ENCODE measurements around the gene CHRNG. TPM values are rescaled to one million over a fixed set of nuclear protein-coding genes. Genes with fewer than 3 reads are reported as not detected.

CHRNG gene
- polyA plus RNA-seq, 4 donors = 0.73 to 2.2 (median 1.5) TPM

DNA sequence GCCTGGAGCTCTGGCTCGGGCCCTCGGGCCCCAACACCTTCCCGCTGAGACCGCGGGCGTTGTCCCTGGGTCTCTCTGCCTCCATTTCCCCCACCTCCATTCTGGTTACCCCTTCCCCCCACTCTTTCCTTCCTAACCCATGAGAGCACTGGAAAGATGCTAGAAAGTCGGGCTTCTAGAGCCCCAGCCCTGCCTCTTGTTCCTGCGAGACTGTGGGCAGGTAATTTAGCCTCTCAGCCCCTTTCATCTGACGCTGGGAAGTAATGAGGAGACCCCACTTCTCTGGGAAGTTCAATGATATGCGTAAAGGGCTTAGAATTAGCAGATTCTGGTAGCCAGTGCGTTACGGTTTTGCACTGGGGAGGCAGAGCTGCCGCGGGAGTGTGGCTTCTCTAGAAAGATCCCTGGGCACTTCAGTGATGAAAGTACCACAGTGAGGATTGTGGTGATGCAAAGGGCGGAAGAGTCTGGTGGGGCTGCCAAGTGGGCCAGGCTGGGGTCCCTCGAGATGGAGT is 35.6 kb upstream of the CHRNG start:
- no peak for DNase-seq (ENCODE audit: low read depth in 4 of 4, low spot score in 3 of 4)

DNA sequence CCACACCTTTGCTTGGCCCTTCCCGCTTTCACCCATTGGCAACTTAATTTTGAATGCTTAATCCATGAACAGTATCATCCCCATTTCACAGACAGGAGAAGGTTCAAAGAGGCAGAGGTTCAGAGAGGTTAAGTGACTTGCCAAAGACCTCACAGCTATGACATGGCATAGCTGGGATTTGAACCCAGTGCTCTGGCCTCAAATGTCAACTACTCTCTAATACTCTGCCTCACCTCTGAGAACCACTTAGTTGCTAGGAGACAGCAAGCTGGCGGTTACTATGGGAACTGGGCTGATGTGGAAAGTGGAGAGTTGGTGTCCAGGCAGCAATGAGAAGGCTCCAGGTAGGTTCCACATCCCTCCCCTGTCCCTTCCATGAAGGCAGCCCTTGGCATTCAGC is 35.1 kb upstream of the CHRNG start:
- DNase-seq (ENCODE audit: low read depth in 4 of 4, low spot score in 3 of 4) = no peak

DNA sequence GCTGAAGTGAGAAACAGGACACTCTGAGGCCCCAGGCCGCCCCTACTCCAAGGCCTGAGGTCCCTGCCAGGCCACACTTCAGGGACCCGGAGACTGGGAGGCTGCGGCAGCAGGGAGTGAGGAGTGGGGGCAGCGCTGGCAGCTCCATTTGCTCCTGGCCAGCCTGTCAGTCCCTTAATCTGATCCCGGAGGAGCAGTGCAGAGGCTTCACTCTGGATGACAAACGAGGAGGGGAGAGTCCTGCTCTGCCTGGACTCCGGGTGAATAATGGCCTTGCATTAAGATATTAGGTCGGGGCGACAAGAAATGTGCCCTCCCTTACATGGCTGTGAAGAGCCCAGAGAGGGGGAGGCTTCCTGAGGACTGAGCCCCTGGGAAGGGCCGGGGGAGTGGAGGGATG is 33.6 kb upstream of the CHRNG start:
- DNase-seq (ENCODE audit: low read depth in 4 of 4, low spot score in 3 of 4) = peak in 1 of 4 donors; percentile 67

DNA sequence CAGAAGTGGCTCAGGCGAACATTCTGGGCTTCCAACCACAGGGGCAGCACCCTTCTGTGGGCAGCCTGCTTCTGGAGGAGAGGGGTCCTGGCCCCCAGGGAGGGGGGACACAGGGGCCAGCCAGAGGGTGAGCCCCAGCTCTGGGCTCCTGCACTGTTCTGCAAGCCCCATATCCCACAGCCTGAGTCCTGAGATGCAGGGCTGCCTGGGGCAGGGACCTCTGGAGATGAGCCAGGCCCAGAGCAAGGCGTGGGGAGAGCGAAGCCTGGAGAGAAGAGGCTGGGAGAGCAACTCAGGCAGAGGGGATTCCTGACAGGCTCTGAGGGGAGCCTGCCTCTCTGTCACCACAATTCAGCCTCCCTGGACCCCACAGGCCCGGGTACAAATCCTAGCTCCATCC is 32.8 kb upstream of the CHRNG start:
- no peak for DNase-seq (ENCODE audit: low read depth in 4 of 4, low spot score in 3 of 4)

DNA sequence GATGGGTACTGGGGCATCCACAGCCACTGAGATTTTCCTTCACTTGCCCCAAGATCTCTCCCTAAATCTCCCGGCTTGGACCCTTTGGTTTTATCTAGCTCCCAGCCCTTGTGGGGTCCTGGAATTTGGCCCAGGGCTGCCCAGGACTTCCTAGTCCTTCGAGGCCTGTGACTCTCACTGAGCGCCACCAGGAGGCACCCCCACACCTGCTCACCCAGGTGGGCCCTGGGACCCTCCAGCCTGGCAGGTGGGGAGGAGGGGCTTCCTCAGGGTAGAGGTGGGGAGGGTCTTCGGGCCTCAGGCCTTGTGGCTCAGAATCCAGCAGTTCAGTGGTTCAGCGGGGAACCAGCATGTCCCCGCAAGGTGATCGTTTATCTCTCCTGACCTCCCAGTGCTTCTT is 31.2 kb upstream of the CHRNG start:
- no peak for DNase-seq (ENCODE audit: low read depth in 4 of 4, low spot score in 3 of 4)

DNA sequence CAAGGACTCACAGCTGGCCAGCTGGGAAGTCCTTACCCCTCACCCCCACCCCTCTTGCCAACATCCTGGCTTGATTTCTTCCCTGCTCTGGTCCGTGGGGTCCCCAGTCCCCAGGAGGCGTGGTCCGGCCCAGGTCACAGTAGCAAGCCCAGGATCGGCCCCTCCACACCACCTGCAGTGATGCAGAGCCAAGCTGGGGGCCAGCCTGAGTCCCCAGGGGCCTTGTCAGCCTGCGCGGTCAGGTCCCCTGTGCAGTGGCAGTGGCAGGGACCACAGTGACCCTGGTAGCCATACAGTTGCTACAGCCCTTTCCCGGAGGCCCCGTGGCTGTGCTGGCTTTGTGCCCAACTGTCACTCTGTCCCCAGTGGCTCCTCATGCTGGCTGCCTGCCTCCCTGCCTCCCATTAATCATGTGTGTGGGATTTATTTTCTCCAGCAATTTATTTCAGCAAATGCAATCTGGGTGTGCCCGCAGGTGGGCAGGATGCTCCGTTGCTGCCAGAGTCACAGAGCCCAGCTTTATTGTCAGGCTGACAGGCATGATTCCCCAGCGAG is 28.1 kb upstream of the CHRNG start:
- DNase-seq (ENCODE audit: low read depth in 4 of 4, low spot score in 3 of 4) = no peak

DNA sequence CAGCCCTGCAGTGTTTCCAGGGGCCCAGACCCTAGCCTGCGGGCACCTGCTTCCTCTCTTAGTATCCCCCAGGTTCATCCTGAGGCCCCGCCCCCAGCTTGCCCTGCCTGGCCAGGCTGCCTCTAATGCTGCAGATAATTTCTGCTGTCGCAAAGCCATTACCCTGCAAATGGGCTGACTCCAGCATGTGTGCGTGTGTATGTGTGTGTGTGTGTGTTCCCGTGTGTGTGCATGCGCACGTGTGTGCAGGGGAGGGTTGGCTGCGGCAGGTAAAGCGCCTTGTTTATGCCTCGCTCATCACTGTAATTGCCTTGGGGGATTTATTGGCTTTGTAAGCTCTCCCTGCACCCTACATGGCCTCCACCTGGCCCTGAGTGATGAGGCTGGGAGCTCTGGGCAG is 26.9 kb upstream of the CHRNG start:
- DNase-seq (ENCODE audit: low read depth in 4 of 4, low spot score in 3 of 4) = no peak

DNA sequence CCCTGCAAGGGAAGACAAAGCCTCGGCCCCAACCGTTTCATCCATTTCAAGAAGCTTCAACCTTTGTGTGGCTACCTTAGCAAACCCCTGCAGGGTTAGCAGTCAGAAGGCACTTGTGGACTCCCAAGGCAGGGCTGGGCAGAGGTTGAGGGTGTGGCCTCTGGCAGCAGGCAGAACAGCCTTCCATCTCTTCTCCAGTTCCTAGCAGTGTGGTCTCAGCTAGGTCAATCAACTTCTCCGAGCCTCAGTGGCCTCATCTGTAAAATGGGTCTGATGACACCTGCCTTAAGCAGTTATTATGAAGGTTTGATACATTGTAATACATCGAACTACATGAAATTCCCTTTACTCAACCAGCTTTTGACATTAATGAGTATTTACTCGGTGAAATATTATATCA is 26.1 kb upstream of the CHRNG start:
- no peak for DNase-seq (ENCODE audit: low read depth in 4 of 4, low spot score in 3 of 4)

DNA sequence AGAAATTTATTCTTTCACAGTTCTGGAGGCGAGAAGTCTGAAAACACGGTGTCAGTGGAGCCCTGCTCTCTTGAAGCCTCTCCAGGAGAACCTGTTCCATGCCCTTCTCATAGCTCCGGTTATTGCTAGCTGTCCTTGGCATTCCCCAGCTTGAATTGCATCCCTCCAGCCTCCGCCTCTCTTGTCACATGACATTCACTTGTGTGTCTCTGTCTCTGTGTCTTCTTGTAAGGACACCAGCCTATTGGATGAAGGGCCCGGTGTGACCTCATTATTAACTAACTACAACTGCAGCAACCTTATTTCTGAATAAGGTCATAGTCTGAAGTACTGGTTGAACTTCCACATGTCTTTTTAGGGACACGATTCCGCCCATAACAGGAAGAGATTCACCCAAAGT is 23.9 kb upstream of the CHRNG start:
- DNase-seq (ENCODE audit: low read depth in 4 of 4, low spot score in 3 of 4) = no peak

DNA sequence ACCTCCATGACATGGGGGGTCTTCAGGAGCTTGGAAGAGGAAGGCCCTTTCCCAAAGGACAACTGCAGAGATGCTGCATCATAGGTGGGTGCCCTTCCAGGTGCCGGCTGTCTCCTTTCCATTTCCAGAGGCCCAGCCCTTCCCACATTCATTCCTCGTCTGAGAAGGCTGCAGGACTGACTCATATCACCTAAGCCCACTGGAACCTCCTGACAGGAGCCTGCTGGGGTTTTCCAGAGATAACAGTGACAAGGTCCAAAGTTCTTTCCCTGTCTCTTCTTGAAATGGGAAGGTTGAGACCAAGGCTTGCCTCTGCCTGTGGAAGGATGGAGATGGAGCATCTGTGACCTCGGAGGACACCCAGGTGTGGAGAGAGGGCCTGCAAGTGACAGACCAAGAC is 22.9 kb upstream of the CHRNG start:
- no peak for DNase-seq (ENCODE audit: low read depth in 4 of 4, low spot score in 3 of 4)

DNA sequence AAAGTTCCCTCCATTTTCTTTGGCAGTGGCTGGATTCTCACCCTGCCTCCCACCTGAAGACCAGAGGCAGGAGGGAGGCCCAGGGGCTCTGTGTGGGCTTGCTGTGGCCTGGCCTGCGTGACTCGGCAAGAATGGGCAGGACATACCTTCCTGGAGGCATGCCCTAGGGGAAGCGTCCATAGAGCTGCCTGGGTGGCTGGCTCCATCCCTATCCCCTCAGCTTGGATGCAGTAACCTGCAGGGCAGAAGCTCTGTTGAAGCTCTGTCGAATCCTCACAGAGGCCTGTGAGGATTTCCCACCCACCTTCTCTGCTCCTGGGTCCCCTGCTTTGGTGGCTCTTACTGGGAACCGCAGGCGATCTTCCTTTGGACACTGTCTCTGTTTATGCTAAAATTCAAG is 20.6 kb upstream of the CHRNG start:
- no peak for DNase-seq (ENCODE audit: low read depth in 4 of 4, low spot score in 3 of 4)

DNA sequence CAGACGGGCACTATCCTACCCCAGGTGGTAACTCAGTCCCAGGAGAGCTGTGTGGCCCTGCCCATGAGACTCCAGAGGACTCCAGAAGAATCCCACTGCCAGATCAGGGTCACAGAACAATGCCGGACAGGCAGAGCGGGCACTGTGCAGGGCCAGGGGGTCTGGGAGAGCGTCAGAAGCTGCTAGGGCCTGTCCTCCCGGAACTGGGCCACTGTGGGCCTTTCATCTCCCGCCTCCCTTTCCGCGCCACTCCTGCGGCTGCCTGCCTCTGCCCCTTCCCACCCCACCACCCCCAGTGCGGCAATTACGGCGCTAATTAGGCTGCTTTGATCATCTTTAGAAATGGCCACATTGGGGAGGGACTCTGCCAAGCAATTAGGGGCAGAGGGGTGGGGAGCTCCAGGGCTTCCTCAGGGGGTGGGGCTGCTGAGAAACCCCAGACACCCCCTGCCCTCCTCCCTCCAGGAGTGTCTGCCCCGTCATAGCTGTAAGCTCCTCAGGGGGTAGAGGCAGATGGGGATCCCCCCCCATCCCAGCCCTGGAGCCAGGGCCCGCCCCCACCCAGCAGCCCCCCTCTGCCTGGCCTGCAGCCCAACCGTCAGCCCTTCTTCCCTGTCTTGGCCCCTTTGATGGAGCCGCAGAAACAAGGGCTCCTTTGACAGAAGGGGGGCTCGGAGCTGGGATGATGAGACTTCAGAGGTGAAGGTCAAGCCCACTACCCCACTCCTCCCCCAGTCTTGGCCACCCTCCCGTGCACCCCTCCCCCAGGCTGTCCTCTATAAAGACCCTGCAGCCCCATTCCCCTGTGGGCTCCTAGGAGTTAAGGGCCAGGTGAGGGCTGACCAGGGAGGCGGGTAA is 19.7 kb upstream of the CHRNG start, which contains the start of gene PRSS56:
Gene PRSS56 (plus strand): TSS at position 808 of the 858 bp plus-strand sequence. CDS start 211 bp downstream, outside the sequence.
- DNase-seq (ENCODE audit: low read depth in 4 of 4, low spot score in 3 of 4) = no peak

DNA sequence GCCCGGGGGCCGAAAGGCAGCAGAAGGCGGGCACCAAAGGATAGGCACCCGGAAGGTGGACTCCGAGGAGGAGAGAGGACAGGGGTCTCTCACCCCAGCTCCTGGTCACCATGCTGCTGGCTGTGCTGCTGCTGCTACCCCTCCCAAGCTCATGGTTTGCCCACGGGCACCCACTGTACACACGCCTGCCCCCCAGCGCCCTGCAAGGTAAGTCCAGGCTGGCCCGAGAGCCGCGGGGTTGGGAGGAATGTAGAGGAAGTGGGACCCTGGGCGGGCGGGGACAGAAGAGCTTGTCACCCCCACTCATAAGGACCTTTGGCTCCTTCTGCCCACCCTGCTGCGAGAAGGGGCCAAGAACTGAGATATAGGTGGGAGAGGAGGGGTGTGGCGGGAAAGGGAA is 19.0 kb upstream of the CHRNG start:
- DNase-seq (ENCODE audit: low read depth in 4 of 4, low spot score in 3 of 4) = no peak

DNA sequence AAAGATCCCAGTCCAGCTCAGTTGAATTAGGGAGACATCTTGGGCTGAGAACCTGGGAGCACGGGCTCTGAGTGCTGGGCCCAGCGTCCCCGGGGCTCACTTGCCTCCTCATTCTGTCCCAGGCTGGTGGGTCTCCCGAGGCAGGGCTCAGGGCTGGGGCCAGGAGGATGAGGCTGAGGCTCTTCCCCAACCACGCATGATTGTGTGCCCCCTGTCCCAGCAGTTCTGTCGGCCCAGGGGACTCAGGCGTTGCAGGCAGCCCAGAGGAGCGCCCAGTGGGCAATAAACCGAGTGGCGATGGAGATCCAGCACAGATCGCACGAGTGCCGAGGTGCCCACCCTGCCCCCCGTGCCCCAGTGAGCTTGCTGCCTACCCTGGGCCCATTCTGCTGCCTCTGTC is 18.4 kb upstream of the CHRNG start:
- DNase-seq (ENCODE audit: low read depth in 4 of 4, low spot score in 3 of 4) = no peak

DNA sequence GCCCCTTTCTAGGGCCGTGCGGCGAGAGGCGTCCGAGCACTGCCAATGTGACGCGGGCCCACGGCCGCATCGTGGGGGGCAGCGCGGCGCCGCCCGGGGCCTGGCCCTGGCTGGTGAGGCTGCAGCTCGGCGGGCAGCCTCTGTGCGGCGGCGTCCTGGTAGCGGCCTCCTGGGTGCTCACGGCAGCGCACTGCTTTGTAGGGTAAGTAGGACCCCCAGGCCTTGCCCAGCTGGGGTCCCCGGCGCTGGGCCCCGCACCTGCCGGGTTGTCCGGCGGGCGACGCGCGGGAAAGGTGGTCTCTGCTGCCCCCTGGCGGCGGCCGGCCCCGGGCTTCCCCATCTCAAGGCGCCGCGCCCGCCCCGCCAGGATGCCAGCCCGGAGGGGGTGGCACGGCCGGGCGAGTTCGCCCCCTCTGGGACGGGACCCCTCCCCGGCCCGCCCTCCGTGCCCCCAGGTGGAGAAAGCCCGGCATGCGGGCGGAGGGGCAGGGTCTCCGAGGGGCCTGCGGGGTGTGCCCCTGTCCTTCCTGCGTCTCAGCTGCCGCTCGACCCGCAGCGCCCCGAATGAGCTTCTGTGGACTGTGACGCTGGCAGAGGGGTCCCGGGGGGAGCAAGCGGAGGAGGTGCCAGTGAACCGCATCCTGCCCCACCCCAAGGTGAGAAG is 17.4 kb upstream of the CHRNG start:
- DNase-seq (ENCODE audit: low read depth in 4 of 4, low spot score in 3 of 4) = no peak

DNA sequence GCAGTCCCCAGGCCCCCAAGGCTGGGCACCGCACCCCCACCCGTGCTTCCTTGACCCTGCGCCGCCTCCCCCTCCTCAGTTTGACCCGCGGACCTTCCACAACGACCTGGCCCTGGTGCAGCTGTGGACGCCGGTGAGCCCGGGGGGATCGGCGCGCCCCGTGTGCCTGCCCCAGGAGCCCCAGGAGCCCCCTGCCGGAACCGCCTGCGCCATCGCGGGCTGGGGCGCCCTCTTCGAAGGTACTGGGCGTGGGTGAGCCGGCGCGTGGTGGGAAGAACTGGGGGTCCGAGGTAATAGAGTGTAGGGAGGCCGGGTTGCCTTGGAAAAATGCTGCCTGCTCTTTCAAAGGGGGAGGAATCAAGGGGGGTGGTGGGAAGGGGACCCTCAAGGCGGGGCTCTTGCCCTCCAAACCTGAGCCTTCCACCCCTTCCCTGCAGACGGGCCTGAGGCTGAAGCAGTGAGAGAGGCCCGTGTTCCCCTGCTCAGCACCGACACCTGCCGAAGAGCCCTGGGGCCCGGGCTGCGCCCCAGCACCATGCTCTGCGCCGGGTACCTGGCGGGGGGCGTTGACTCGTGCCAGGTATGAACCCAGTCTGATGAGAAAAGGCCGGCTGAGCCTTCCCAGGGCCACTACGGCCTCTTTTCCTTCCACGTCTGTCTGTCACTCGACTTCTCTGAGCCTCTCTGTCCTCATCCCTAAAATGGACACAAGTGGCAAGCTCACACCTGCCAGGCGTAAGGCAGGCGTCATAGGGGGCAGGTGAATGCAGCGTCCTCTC is 16.7 kb upstream of the CHRNG start:
- no peak for DNase-seq (ENCODE audit: low read depth in 4 of 4, low spot score in 3 of 4)

DNA sequence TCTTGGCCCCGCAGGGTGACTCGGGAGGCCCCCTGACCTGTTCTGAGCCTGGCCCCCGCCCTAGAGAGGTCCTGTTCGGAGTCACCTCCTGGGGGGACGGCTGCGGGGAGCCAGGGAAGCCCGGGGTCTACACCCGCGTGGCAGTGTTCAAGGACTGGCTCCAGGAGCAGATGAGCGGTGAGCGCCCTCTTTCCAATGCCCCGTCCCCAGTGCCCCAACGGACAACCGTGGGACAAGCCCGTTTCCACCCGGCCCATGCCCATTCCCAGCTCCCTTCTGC is 16.1 kb upstream of the CHRNG start:
- no peak for DNase-seq (ENCODE audit: low read depth in 4 of 4, low spot score in 3 of 4)

DNA sequence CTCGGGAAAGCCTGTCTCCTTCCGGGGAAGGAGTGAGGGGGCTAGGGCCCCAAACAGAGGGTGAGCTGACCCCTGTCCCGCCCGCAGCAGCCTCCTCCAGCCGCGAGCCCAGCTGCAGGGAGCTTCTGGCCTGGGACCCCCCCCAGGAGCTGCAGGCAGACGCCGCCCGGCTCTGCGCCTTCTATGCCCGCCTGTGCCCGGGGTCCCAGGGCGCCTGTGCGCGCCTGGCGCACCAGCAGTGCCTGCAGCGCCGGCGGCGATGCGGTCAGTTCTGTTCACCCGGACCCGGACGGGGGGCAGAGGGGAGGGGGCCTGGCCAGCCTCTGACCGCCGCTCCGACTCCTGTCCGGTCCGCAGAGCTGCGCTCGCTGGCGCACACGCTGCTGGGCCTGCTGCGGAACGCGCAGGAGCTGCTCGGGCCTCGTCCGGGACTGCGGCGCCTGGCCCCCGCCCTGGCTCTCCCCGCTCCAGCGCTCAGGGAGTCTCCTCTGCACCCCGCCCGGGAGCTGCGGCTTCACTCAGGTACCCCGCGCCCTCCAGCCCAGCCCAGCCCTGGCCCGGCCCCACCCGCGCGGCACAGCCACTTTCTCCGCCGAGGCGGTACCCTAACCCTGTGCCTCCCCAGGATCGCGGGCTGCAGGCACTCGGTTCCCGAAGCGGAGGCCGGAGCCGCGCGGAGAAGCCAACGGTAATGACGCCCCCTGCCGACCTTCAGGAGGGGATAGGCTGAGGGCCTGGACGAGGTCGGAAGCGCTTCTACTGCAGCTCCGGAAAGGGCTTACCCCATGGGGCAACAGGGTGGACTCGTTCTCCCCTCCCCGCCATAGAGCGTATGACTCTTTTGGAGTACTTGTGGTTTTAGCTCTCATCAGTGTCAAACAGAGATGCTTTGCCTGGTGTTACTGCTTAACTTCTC is 15.6 kb upstream of the CHRNG start:
- no peak for DNase-seq (ENCODE audit: low read depth in 4 of 4, low spot score in 3 of 4)

DNA sequence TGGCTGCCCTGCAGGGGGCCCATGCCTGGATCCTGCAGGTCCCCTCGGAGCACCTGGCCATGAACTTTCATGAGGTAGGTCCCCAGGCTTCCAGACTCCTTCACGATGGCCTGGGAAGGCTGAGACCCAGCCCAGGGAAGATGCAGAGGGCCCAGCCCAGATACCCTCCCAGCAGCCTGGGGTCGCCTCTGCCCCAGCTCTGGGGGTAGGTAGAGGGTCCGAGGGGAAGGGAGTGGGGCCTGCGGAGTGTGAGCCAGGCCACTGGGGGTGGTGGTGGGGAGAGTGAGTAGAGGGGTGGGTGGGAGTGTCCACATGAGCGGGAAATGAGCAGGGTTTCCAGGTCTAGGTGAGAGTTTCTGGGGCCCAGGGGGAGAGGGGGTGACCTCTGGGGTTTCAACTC is 14.7 kb upstream of the CHRNG start:
- no peak for DNase-seq (ENCODE audit: low read depth in 4 of 4, low spot score in 3 of 4)

DNA sequence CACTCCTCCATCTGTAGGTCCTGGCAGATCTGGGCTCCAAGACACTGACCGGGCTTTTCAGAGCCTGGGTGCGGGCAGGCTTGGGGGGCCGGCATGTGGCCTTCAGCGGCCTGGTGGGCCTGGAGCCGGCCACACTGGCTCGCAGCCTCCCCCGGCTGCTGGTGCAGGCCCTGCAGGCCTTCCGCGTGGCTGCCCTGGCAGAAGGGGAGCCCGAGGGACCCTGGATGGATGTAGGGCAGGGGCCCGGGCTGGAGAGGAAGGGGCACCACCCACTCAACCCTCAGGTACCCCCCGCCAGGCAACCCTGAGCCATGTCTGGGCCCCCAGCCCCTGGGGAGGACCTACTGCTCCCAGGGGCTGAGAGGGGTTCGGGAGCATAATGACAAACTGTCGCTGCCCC is 14.3 kb upstream of the CHRNG start:
- DNase-seq (ENCODE audit: low read depth in 4 of 4, low spot score in 3 of 4) = no peak

All from left renal pelvis (tissue), 4 donors.